GM23248 (cell line): ENCODE results near the gene OR2J3.

Source experiments
- EZH2 ChIP-seq: fragments of 200-600 bp; sonication (generic); IDR thresholded peaks from 2 replicates; pipeline ENCODE4 v1.6.1; 2018; ENCODE audit warnings: antibody characterized with exemption, mild to moderate bottlenecking; ENCODE audit not compliant: insufficient read depth, poor library complexity, severe bottlenecking
- EZH2phosphoT487 ChIP-seq: fragments of 200-600 bp; sonication (generic); IDR thresholded peaks from 2 replicates; pipeline ENCODE4 v1.6.1; 2018; ENCODE audit warnings: antibody characterized with exemption, moderate library complexity, mild to moderate bottlenecking, low read depth; ENCODE audit not compliant: insufficient read depth

DNA sequence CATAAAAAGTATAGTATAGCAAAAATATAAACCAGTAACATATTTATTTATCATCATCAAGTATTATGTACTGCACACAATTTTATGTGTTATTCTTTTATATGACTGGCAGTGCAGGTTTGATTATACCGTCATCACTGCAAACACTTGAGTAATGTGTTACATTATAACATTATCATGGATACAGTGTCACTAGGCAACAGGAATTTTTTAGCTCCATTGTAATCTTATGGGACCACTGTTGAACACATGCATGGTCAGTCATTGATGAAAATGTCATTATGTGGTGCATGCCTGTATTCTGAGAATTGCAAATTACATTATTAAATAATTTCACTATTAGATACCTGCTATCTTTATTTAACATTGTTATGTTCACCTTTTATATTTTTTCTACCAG is 33.7 kb downstream of the OR2J3 start:
- TF ChIP-seq EZH2 (no peak), EZH2phosphoT487 (no peak)
